GM12891 (cell line): ENCODE measurements around the gene MIEF1.

ENCODE experiments used
- POLR2A ChIP-seq: IDR thresholded peaks from 2 replicates; pipeline ENCODE4 v1.6.1; 2011; ENCODE audit warnings: low read depth, low read length, control low read depth
- POLR2AphosphoS5 ChIP-seq: IDR thresholded peaks from 2 replicates; pipeline ENCODE4 v1.6.1; 2011; ENCODE audit warnings: low read depth, low read length, control low read depth
- POU2F2 ChIP-seq: IDR thresholded peaks from 2 replicates; pipeline ENCODE4 v1.6.1; 2011; ENCODE audit warnings: low read depth, mild to moderate bottlenecking, control low read depth, low read length, moderate library complexity

DNA sequence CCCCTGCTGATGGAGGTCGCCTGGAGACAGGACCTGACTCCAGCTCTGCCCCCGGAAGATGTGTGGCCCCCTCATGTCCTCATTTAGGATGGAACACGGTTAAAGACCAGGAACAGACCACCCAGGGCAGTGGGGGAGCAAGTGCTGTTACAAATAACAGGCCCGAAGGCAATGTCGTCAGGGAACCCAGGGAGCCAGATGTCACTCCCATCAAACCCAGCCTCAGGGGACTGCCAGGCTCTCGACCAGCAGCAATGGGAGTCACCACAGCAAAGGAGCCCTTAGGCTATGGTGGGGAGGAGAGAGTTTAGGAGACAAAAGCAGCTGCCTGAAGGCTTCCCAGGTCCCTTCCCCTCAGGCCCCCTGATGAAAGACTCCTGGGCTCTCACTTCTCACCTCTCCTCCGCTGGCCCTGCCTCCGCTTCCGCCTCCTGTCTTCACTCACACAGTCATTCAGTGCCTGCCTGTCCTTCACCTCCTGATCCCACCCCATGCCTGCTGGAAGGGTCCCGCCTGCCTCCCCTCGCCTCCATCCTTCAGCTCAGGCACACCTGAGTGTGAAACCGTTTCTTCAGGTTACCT lies 26.1 kb downstream of the MIEF1 start:
- TF ChIP-seq POLR2A (no peak), POU2F2 (no peak), POLR2AphosphoS5 (peak; percentile 53; the same call in 1 of the 2 replicates)
